Posterior vena cava (tissue), 2 donors: Measurements from ENCODE around the gene PCCA. TPM values are rescaled to one million over a fixed set of nuclear protein-coding genes. Genes with fewer than 3 reads are reported as not detected.
"Not testable (repeated sequence)": the region's sequence is repeated elsewhere in the genome, so short reads cannot be mapped to it uniquely, and the experiment has no call there.

Experiments
- DNase-seq: peaks from one replicate; pipeline ENCODE4 v3.0.0-alpha.2; 2020; ENCODE audit warnings: low spot score
- intact Hi-C, 2 donors: fragments of 100-400 bp; cut with DNase I; formaldehyde crosslinking; loops; one replicate each; pipeline versions ENCODE4 v1.14.1 to v1.14.2; 2022 to 2023
- long read RNA-seq, 2 donors: library from polyadenylated mRNA; unstranded; transcript quantifications; one replicate each; pipeline ENCODE4 v2.0.0, GENCODE V29; 2020 to 2021
- total RNA-seq, 2 donors: library from RNA; stranded (reverse); fragmentation: NEBNext Ultra II Directional; extraction: Animal tissue kit (Norgen Biotek cat#: 25700); gene quantifications; one replicate each; pipeline ENCODE4 v1.2.1, GENCODE V29; 2021
- donor health status: DM: yes; HTN: yes; CAD: no.
- donor health status: DM: yes; HTN: yes; CAD: no.

The PCCA gene
- total RNA-seq, result 10 to 100 TPM; 32.0 to 34.5 TPM
- long read RNA-seq, donor 1, partial matches to known transcripts, result 0 of 5 reads
- long read RNA-seq, donor 1, other reads (novel, unspliced or antisense), result 2 of 5 reads
- long read RNA-seq, donor 2, transcript PCCA-202 (24 exons, 2,494 nt), result major isoform, 25 of 53 reads
- long read RNA-seq, donor 2, transcript PCCA-203 (23 exons, 2,481 nt), result minor isoform, 5 of 53 reads
- long read RNA-seq, donor 2, partial matches to known transcripts, result 4 of 53 reads
- long read RNA-seq, donor 2, other reads (novel, unspliced or antisense), result 15 of 53 reads

- intact Hi-C loops, result no loop called here
- DNase-seq, result peak; percentile 98
Measured at GRCh38 chr13:100088644-100089464, at the start of gene PCCA. Gene PCCA (plus strand): TSS chr13:100089093. CDS start chr13:100089121, 28 bp downstream.

- DNase-seq, result no peak
- intact Hi-C loops, result no loop called here
Measured at GRCh38 chr13:100039740-100040139, 49.2 kb upstream of the PCCA start.

- intact Hi-C loops, result no loop called here
- DNase-seq, result no peak
Measured at GRCh38 chr13:100040196-100040595, 48.7 kb upstream of the PCCA start.

GRCh38 chr13:100044936-100045335, 44.0 kb upstream of the PCCA start:
- DNase-seq, result no peak
- intact Hi-C loops, result no loop called here

- intact Hi-C loops, result no loop called here
- no peak for DNase-seq
Measured at GRCh38 chr13:100045355-100045754, 43.5 kb upstream of the PCCA start.

- intact Hi-C loops, result no loop called here
- no peak for DNase-seq
Measured at GRCh38 chr13:100051070-100051469, 37.8 kb upstream of the PCCA start.

- intact Hi-C loops, result no loop called here
- no peak for DNase-seq
Measured at GRCh38 chr13:100059827-100060226, 29.1 kb upstream of the PCCA start.

GRCh38 chr13:100063333-100063732, 25.6 kb upstream of the PCCA start:
- no peak for DNase-seq
- intact Hi-C loops, result no loop called here

GRCh38 chr13:100063906-100064305, 25.0 kb upstream of the PCCA start:
- no peak for DNase-seq
- intact Hi-C loops, result no loop called here

GRCh38 chr13:100068133-100068931, 20.6 kb upstream of the PCCA start:
- intact Hi-C loops, result no loop called here
- no peak for DNase-seq

- intact Hi-C loops, result no loop called here
- DNase-seq, result no peak
Measured at GRCh38 chr13:100069278-100069677, 19.6 kb upstream of the PCCA start.

GRCh38 chr13:100075700-100076587, 12.9 kb upstream of the PCCA start:
- no peak for DNase-seq
- intact Hi-C loops, result no loop called here

- intact Hi-C loops, DNase-seq: not testable (repeated sequence)
Measured at GRCh38 chr13:100079003-100079402, 9.9 kb upstream of the PCCA start.

GRCh38 chr13:100083401-100083800, 5.5 kb upstream of the PCCA start:
- intact Hi-C loops, DNase-seq: not testable (repeated sequence)

GRCh38 chr13:100088273-100088643, 635 bp upstream of the PCCA start:
- no peak for DNase-seq
- intact Hi-C loops, result no loop called here

GRCh38 chr13:100089465-100090032, 656 bp downstream of the PCCA start:
- intact Hi-C loops, result no loop called here
- no peak for DNase-seq

GRCh38 chr13:100090861-100091260, 2.0 kb downstream of the PCCA start:
- no peak for DNase-seq
- intact Hi-C loops, result no loop called here

- intact Hi-C loops, result no loop called here
- no peak for DNase-seq
Measured at GRCh38 chr13:100091391-100091790, 2.5 kb downstream of the PCCA start.

- DNase-seq, intact Hi-C loops: not testable (repeated sequence)
Measured at GRCh38 chr13:100092273-100092672, 3.4 kb downstream of the PCCA start.
